RWPE2 (cell line): ENCODE data around the gene ABL2.
"Not testable (repeated sequence)": the region's sequence is repeated elsewhere in the genome, so short reads cannot be mapped to it uniquely, and the experiment has no call there.

Experiments
- ATAC-seq: fragments of 200-7000 bp; cut with Tn5 transposase; 3 replicates; pipeline ENCODE4 v1.9.1; 2021; ENCODE audit warnings: low read depth
- DNase-seq: peaks from one replicate; pipeline ENCODE4 v3.0.0-alpha.2; 2020; ENCODE audit warnings: low spot score
- H3K27ac ChIP-seq: fragments of 450-650 bp; 2 replicates; pipeline ENCODE4 v1.5.1; 2017; ENCODE audit warnings: mild to moderate bottlenecking; ENCODE audit not compliant: poor library complexity, severe bottlenecking
- H3K27me3 ChIP-seq: fragments of 250-450 bp; sonication (Bioruptor Pico); 2 replicates; pipeline ENCODE4 v1.5.1; 2021; ENCODE audit warnings: mild to moderate bottlenecking, moderate library complexity; ENCODE audit not compliant: insufficient read depth, poor library complexity, severe bottlenecking
- H3K36me3 ChIP-seq: fragments of 250-450 bp; sonication (Bioruptor Pico); 2 replicates; pipeline ENCODE4 v1.5.1; 2020; ENCODE audit warnings: low read depth, mild to moderate bottlenecking, moderate library complexity
- H3K4me1 ChIP-seq: fragments of 250-450 bp; sonication (Bioruptor Pico); 2 replicates; pipeline ENCODE4 v1.5.1; 2021; ENCODE audit warnings: mild to moderate bottlenecking, moderate library complexity; ENCODE audit not compliant: insufficient read depth, poor library complexity, severe bottlenecking
- H3K4me3 ChIP-seq: fragments of 250-450 bp; sonication (Bioruptor Pico); 2 replicates; pipeline ENCODE4 v1.5.1; 2021; ENCODE audit warnings: mild to moderate bottlenecking, moderate library complexity; ENCODE audit not compliant: severe bottlenecking
- H3K9me3 ChIP-seq: fragments of 250-450 bp; sonication (Bioruptor Pico); 2 replicates; pipeline ENCODE4 v1.5.1; 2021; ENCODE audit warnings: mild to moderate bottlenecking, moderate library complexity; ENCODE audit not compliant: severe bottlenecking
- TF ChIP-seq, protein P1 (sequence below): fragments of 450-650 bp; IDR thresholded peaks from one replicate; pipeline ENCODE4 v1.5.1; 2017; ENCODE audit warnings: mild to moderate bottlenecking, moderate library complexity; ENCODE audit not compliant: poor library complexity, severe bottlenecking

The ABL2 gene

DNA sequence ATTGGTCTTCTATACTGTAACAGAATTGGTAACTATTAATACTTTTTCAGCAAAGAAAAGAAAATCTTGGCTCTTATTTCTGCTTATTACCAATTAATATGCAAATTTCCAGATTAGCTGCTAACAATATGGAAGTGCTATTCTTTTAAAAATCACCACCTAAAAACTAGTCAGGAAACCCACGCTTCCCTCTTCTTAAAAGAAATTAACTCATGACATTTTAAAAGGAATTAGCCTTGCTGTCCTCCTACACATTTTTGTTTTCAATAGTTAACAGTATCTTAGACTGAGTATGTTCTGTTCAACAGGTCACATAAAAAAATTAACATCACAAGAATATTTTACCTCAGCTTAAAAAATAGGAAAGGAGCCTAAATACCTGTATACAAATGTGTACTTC, 27.3 kb downstream of the ABL2 start:
- no peaks in the 10 kb centered on the region for H3K27me3 ChIP-seq
- H3K27ac ChIP-seq = no peak overlapping the region
- no peaks in the 10 kb centered on the region for H3K9me3 ChIP-seq
- TF ChIP-seq, protein P1, sequence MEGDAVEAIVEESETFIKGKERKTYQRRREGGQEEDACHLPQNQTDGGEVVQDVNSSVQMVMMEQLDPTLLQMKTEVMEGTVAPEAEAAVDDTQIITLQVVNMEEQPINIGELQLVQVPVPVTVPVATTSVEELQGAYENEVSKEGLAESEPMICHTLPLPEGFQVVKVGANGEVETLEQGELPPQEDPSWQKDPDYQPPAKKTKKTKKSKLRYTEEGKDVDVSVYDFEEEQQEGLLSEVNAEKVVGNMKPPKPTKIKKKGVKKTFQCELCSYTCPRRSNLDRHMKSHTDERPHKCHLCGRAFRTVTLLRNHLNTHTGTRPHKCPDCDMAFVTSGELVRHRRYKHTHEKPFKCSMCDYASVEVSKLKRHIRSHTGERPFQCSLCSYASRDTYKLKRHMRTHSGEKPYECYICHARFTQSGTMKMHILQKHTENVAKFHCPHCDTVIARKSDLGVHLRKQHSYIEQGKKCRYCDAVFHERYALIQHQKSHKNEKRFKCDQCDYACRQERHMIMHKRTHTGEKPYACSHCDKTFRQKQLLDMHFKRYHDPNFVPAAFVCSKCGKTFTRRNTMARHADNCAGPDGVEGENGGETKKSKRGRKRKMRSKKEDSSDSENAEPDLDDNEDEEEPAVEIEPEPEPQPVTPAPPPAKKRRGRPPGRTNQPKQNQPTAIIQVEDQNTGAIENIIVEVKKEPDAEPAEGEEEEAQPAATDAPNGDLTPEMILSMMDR = no peak
- DNase-seq (no peak), ATAC-seq (no peak)
- H3K36me3 ChIP-seq = no peaks in the 10 kb centered on the region
- no peaks in the 10 kb centered on the region for H3K4me1 ChIP-seq
- no peak overlapping the region for H3K4me3 ChIP-seq

DNA sequence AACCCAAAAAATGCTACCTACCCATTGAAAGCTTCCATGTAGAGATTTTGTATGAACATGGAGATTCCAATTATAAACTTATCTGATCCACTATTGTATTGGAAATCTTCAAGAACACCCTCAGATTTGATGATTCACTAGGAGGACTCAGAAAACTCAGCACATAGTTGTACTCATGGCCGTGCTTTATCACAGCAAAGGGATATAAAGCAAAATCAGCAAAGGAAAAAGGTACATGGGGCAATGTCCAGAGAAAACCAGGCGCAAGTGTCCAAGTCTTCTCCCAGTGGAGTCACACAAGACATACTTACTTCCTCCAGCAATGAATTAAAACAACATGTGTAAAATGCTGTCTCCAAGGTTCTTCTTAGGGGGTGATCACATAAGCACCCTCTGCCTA, 28.9 kb downstream of the ABL2 start:
- Histone ChIP-seq H3K4me1 (no peaks in the 10 kb centered on the region), H3K9me3 (no peaks in the 10 kb centered on the region), H3K4me3 (no peak overlapping the region), H3K36me3 (peaks cover 2% of the 10 kb centered on the region; the same call in 1 of the 2 replicates), H3K27me3 (no peaks in the 10 kb centered on the region), H3K27ac (no peak overlapping the region)
- ATAC-seq (no peak), DNase-seq (no peak)
- TF ChIP-seq, protein P1 = no peak

DNA sequence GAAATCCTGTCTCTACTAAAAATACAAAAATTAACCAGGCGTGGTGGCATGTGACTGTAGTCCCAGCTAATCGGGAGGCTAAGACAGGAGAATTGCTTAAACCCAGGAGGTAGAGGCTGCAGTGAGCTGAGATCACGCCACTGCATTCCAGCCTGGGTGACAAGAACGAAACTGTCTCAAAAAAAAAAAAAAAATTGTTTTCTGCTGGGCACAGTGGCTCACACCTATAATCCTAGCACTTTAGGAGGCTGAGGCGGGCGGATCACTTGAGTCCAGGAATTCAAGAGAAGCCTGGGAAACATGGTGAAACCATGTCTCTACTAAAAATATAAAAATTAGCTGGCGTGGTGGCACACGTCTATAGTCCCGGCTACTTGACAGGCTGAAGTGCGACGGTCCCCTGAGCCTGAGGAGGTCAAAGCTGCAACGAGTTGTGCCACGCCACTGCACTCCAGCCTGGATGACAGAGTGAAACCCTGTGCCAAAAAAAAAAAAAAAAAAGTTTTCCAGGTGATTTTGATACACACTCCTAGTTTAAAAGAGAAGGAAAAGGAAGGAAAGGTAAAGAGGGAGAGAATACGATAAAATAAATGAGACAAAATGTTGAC, 31.7 kb downstream of the ABL2 start:
- ATAC-seq (no peak), DNase-seq (no peak)

DNA sequence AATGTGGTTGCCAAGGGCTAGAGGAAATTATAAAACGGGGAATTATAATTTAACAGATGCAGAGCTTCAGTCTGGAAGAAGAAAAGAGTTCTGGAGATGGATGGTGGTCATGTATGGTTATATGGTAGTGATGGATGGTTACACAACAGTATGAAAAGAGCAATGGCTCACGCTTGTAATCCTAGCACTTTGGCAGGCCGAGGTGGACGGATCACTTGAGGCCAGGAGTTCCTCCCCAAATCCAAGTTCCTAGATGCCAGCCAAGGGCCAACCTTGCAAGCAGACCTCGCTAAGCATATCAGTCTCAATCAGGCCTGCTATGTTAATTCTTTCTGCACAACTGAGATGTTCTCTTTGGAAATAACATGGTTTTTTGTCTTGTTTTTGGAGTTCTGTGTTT, 33.6 kb downstream of the ABL2 start:
- not testable (repeated sequence) for H3K4me1 ChIP-seq, H3K27ac ChIP-seq

More for the DNA sequence above, 31.7 kb downstream of the ABL2 start:
- no peak overlapping the region for H3K4me3 ChIP-seq
- H3K4me1 ChIP-seq = no peaks in the 10 kb centered on the region
- peaks cover 5% of the 10 kb centered on the region; the same call in 1 of the 2 replicates for H3K36me3 ChIP-seq
- TF ChIP-seq, protein P1 = no peak
- H3K27me3 ChIP-seq = no peaks in the 10 kb centered on the region
- H3K9me3 ChIP-seq = no peaks in the 10 kb centered on the region
- H3K27ac ChIP-seq = no peak overlapping the region

DNA sequence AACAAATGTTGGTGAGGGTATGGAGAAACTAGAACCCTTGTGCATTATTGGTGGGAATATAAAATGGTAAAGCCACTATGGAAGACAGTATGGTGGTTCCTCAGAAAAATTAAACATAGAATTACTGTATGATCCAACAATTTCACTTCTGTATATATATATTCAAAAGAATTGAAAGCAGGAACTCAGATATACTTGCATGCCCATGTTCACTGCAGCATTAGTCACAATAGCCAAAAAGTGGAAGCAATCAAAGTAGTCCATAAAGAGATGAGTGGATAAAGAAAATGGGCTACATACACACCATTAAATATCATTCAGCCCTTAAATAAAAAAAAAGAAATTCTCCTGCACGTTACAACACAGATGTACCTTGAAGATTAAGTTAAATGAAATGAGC, 34.1 kb downstream of the ABL2 start:
- Histone ChIP-seq H3K27me3 (no peaks in the 10 kb centered on the region), H3K9me3 (no peaks in the 10 kb centered on the region), H3K4me1 (no peaks in the 10 kb centered on the region), H3K36me3 (peaks cover 5% of the 10 kb centered on the region; the same call in 1 of the 2 replicates), H3K4me3 (no peak overlapping the region), H3K27ac (no peak overlapping the region)
- TF ChIP-seq, protein P1 = no peak
- DNase-seq (no peak), ATAC-seq (no peak)

More for the DNA sequence above, 33.6 kb downstream of the ABL2 start:
- DNase-seq, H3K4me3 ChIP-seq, ATAC-seq, H3K36me3 ChIP-seq, H3K9me3 ChIP-seq, H3K27me3 ChIP-seq: not testable (repeated sequence)
